HFFc6 (cell line): ENCODE results near the gene MRPS33. TPM values are rescaled to one million over a fixed set of nuclear protein-coding genes. Genes with fewer than 3 reads are reported as not detected.

Source experiments
- DNase-seq: peaks from one replicate; pipeline ENCODE4 v3.0.0-alpha.2; 2018
- H3K27ac Mint-ChIP-seq: 2 replicates; pipeline ENCODE4 v1.8.0; 2020; ENCODE audit warnings: mild to moderate bottlenecking, mixed read lengths
- H3K27me3 Mint-ChIP-seq: 2 replicates; pipeline ENCODE4 v1.8.0; 2021; ENCODE audit warnings: mild to moderate bottlenecking, moderate library complexity, mixed read lengths; ENCODE audit not compliant: insufficient read depth
- H3K36me3 Mint-ChIP-seq: 2 replicates; pipeline ENCODE4 v1.8.0; 2021; ENCODE audit warnings: low read depth, mixed read lengths
- H3K4me1 Mint-ChIP-seq: 2 replicates; pipeline ENCODE4 v1.8.0; 2020; ENCODE audit warnings: low read depth, mixed read lengths
- H3K4me3 Mint-ChIP-seq: 2 replicates; pipeline ENCODE4 v1.8.0; 2020; ENCODE audit warnings: mild to moderate bottlenecking, moderate library complexity, mixed read lengths
- H3K9me3 Mint-ChIP-seq: 2 replicates; pipeline ENCODE4 v1.8.0; 2020; ENCODE audit warnings: mild to moderate bottlenecking, mixed read lengths
- CTCF ChIP-seq: fragments of 200-600 bp; sonication (generic); IDR thresholded peaks from 2 replicates; pipeline ENCODE4 v1.5.0; 2021; ENCODE audit warnings: antibody characterized with exemption, mild to moderate bottlenecking
- total RNA-seq, 6 experiments: library from RNA; stranded (reverse); fragmentation: NEBNext Ultra II Directional; extraction: Animal tissue kit (Norgen Biotek cat#: 25700); gene quantifications; 2 replicates in 1 of 6; 3 replicates in 5 of 6; pipeline ENCODE4 v1.2.3, GENCODE V29; 2021

MRPS33 gene
- total RNA-seq, 6 experiments from 2014 or later: 61.7 to 78.9 (median 68.1) TPM

- Mint-ChIP-seq H3K27me3 (peaks cover 8% of the 10 kb centered on the region), H3K36me3 (no peaks in the 10 kb centered on the region)
Observed at GRCh38 chr7:140977741-140978140, 37.0 kb downstream of the MRPS33 start.

GRCh38 chr7:140972876-140973829 lies 41.6 kb downstream of the MRPS33 start:
- DNase-seq: no peak
- H3K4me1 Mint-ChIP-seq: no peaks in the 10 kb centered on the region
- H3K27me3 Mint-ChIP-seq: peaks cover 9% of the 10 kb centered on the region
- H3K4me3 Mint-ChIP-seq: no peak overlapping the region
- no peak overlapping the region for H3K27ac Mint-ChIP-seq
- no peak for TF ChIP-seq CTCF
- no peaks in the 10 kb centered on the region for H3K9me3 Mint-ChIP-seq
- no peaks in the 10 kb centered on the region for H3K36me3 Mint-ChIP-seq

More at GRCh38 chr7:140977741-140978140, 37.0 kb downstream of the MRPS33 start:
- Mint-ChIP-seq H3K27ac (no peak overlapping the region), H3K9me3 (no peaks in the 10 kb centered on the region), H3K4me3 (no peak overlapping the region), H3K4me1 (no peaks in the 10 kb centered on the region)
- DNase-seq: no peak
- no peak for TF ChIP-seq CTCF

- H3K36me3 Mint-ChIP-seq: no peaks in the 10 kb centered on the region
- no peaks in the 10 kb centered on the region for H3K9me3 Mint-ChIP-seq
- no peak for TF ChIP-seq CTCF
- no peak overlapping the region for H3K27ac Mint-ChIP-seq
- no peak for DNase-seq
- no peak overlapping the region for H3K4me3 Mint-ChIP-seq
- peaks cover 13% of the 10 kb centered on the region for H3K27me3 Mint-ChIP-seq
- H3K4me1 Mint-ChIP-seq: no peaks in the 10 kb centered on the region
Observed at GRCh38 chr7:140972344-140972743, 42.4 kb downstream of the MRPS33 start.

GRCh38 chr7:140967438-140967837 lies 47.3 kb downstream of the MRPS33 start:
- Mint-ChIP-seq H3K4me3 (no peak overlapping the region), H3K27me3 (peaks cover 6% of the 10 kb centered on the region; the same call in 1 of the 2 replicates), H3K36me3 (no peaks in the 10 kb centered on the region), H3K27ac (no peak overlapping the region), H3K9me3 (no peaks in the 10 kb centered on the region), H3K4me1 (no peaks in the 10 kb centered on the region)
- no peak for DNase-seq
- TF ChIP-seq CTCF: no peak

GRCh38 chr7:140966561-140967233 lies 48.1 kb downstream of the MRPS33 start:
- Mint-ChIP-seq H3K4me3 (no peak overlapping the region), H3K4me1 (no peaks in the 10 kb centered on the region), H3K9me3 (no peaks in the 10 kb centered on the region), H3K27me3 (peaks cover 4% of the 10 kb centered on the region; the same call in 1 of the 2 replicates), H3K36me3 (no peaks in the 10 kb centered on the region), H3K27ac (no peak overlapping the region)
- DNase-seq: no peak
- no peak for TF ChIP-seq CTCF
